Epithelial cell of proximal tubule (primary cell): ENCODE results near the gene PFKP. TPM values are rescaled to one million over a fixed set of nuclear protein-coding genes. Genes with fewer than 3 reads are reported as not detected.

ENCODE experiments used
- DNase-seq: peaks from one replicate; pipeline ENCODE4 v3.0.0-alpha.2; 2011; ENCODE audit warnings: low read depth
- H3K4me3 ChIP-seq: 2 replicates; pipeline ENCODE4 v1.5.1; 2011; ENCODE audit warnings: low read depth, mild to moderate bottlenecking, low read length
- total RNA-seq: library from RNA; depleted of rRNA; stranded (reverse); fragments of >200 nt; gene quantifications from 2 replicates; pipeline ENCODE4 v1.2.3, GENCODE V29; 2015
- TF ChIP-seq, protein P1 (sequence below): conservative IDR thresholded peaks from 2 replicates; pipeline ENCODE4 v1.5.1; 2012; ENCODE audit warnings: low read depth, mild to moderate bottlenecking, low read length

The PFKP gene
- total RNA-seq, 1 donor from 2014 or later = 402 TPM

DNA sequence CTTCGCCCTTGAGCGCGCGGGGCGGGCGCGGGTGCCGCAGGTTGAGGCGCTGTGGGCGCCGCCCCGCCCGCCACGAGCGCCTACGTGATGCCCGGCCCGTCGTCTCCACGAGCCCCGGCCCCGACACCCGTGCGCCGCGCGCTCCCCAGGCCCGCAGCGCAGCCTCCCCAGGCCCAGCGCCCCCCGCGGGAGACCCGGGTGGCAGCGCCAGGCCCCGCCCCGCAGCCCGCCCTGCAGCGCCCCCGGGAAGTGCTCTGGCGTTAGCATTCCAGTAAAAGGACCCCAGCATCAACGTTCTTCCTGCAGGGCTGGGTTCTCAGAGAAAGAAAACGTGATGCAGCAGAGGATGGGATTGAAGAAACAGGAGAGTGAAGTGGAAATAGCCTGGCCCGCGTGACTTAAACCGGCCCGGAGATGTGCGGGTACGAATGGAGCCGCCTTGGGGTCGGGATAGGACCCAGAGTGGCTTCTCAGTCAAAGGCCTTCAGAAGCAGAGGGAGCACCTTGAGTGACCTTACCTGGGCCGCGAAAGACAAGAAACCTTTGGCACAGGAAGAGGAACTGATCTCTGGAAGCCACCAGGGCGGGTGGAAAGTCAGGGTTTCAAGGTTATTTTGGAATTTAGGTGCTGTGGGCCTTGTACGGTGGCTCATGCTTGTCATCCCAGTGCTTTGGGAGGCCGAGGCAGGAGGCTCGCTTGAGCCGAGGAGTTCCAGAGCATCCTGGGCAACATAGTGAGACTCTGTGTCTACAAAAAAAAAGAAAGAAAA lies 1.8 kb downstream of the PFKP start:
- no peak for DNase-seq
- TF ChIP-seq, protein P1, sequence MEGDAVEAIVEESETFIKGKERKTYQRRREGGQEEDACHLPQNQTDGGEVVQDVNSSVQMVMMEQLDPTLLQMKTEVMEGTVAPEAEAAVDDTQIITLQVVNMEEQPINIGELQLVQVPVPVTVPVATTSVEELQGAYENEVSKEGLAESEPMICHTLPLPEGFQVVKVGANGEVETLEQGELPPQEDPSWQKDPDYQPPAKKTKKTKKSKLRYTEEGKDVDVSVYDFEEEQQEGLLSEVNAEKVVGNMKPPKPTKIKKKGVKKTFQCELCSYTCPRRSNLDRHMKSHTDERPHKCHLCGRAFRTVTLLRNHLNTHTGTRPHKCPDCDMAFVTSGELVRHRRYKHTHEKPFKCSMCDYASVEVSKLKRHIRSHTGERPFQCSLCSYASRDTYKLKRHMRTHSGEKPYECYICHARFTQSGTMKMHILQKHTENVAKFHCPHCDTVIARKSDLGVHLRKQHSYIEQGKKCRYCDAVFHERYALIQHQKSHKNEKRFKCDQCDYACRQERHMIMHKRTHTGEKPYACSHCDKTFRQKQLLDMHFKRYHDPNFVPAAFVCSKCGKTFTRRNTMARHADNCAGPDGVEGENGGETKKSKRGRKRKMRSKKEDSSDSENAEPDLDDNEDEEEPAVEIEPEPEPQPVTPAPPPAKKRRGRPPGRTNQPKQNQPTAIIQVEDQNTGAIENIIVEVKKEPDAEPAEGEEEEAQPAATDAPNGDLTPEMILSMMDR = no peak
- H3K4me3 ChIP-seq = peak overlapping the region; percentile 91

DNA sequence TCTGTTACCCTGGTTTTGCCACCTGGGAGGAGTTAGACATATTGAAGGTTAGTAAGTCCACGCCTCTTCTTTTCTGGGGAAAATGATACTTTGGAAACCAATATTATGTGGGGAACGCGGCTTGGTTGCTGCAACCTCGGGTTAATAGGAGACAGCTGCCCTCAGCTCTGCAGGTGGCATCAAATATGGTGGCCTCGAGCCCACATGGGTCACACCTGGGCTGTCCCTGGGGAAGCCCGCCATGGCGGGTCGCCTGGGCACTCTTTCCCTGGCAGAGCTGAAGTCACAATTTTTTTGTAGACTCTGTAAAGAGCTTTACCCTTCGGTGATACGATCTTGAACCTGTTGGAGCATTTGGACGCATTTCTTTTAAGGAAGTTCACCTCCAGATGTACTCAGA lies 2.5 kb downstream of the PFKP start:
- peak overlapping the region; percentile 91 for H3K4me3 ChIP-seq
- TF ChIP-seq, protein P1 = no peak
- DNase-seq = no peak

DNA sequence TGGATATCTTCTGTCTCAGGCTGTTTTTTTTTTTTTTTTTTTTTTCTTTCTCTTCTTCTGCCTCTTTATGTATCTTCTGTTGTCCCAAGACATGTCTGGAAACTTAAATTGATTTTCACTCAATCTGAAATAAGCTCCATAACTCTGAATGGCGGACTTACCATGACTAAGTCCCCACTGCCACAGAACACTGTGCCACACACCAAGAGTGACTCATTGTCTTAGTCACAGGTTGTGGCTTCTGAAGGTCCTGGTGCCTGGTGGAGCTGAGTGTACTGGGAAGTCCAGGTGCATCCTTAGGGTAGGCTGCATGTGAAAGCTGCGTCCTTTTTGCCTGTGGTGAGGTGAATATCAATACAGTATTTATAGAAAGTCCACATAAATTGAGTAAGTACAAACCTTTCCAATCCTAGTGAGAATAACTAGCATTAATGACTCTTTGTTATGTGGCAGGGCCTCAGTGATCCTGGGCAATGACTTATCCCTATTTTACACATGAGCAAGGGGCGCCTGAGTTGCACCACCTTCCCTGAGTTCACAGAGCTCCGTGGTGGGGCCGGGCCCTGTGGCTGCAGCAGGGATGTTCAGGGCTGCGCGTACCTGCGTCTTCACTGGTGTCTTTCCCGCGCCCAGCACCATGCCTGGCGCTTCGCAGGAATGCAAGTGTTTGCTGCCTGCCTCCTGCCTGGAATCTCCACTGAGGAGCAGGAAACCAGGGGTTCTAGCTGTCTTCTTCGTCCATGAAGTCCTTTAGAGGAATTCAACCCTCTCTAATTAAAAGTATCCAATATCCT lies 4.3 kb downstream of the PFKP start:
- TF ChIP-seq, protein P1 = no peak
- H3K4me3 ChIP-seq = no peak overlapping the region
- peak; percentile 74 for DNase-seq

DNA sequence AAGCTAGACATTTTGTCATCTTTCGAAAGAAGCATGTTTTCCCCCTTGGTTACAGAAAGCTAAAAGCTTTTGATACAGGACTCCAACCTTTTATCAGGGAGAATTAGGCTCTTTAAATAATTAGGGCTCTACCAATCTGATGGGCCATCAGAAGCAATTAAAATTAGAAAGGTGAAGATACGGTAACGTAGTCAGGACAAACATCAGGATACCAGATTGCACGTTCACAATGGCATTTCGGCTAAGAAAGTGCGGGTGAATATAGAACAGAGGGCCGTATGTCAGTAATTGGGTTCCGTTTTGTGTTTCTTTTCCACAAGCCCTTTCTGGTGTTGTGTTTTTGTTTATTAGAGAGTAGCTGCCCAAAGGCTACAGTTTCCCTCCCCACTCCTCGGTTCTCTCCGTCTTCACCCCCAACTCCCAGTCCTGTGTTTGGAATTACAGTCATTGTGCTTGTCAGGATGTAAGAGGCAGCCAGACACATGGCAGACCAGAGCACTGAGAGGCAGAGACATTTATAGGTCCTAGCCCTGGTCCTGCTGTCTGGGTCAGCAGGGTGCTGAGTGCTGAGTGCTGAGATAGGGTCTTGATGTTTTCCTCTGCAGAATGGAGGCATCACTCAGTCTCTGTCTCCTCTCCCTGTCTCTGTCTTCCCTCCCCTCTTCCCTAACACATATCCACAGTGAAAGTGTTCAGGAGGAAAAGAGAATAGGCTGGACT lies 5.5 kb downstream of the PFKP start:
- DNase-seq = no peak
- TF ChIP-seq, protein P1 = no peak

DNA sequence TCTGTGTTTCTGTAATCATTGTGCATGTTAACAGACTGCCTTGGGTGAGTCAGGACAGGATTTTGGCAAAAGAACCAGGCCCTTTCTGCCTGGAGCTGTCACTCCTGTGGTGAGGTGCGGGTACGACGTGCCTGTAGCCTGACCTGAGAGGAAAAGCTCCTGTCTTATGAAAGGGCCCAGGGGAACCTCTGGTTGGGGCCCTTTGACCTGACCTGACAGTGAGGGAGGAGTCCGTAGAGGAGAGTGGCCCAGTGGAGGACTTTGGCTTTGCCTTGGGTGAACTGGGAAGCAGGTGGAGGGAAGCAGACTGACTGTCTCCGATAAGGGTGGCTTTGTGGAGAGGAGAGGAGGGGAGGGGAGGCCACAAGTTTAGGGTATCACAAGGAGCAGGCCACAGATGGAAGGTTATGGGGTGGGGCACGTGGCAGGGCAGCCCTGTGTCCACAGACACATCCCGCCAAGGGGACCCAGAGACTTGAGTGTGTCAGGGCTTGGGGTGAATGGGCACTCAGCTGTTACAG lies 6.9 kb downstream of the PFKP start:
- no peak overlapping the region for H3K4me3 ChIP-seq
- TF ChIP-seq, protein P1 = no peak
- no peak for DNase-seq

More for the DNA sequence above, 5.5 kb downstream of the PFKP start:
- no peak overlapping the region for H3K4me3 ChIP-seq

DNA sequence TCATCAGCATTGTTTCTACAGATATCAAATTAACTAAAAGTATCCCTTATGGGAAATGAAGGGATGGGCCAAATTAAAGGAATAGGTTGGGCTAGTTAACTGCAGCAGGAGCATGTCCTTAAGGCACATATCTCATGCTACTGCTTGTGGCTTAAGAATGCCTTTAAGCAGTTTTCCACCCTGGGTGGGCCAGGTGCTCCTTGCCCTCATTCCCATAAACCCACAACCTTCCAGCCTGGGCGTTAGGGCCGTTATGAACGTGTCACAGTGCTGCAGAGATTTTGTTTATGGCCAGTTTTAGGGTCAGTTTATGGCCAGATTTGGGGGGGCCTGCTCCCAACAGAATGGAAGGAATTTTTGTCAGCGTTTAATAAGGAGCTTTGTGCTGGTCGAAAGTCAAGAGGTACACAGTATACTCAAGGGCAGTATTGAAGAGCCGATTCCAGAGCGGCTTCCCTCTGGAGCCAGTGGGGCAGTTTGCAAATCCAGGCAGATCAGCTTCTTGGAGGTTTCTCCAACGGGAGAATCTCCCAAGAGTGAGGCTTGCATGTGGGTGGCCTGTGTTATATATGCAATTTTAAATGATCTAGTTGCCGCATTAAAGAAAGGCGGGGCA lies 7.7 kb downstream of the PFKP start:
- no peak for DNase-seq
- no peak overlapping the region for H3K4me3 ChIP-seq
- TF ChIP-seq, protein P1 = no peak
